Measurements from ENCODE around the gene TIGIT.

The TIGIT gene

DNA sequence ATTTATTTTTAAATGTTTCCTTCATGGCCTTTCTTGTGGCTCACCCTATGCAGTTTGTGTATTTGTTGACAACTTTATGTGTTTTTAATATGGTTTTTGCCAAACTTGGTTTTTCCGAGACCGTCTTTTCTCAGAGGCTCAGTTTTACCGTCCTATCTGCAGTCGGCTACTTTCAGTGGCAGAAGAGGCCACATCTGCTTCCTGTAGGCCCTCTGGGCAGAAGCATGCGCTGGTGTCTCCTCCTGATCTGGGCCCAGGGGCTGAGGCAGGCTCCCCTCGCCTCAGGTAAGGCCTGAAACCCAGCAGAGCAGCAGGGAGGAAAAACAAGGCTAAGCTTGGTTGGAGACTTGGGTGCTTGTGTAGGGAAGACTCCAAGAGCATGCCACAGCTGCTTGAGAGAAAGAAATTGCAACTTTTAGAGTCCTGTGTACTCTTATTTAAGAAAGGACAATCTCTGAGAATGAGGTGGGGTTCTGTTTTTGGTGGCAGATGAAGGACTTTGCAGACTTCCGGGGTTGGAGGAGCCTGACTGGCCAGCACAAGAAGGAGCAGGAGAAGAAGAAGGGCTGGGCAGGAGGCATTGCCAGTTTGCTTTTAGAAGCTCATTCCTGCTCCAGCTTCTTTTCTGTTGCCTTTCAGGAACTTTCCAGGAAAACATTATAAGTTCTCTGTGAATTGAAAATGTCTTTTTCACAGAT, at the start of gene TIGIT:
Gene TIGIT (plus strand): TSS at position 191 of the 698 bp plus-strand sequence. CDS start 34 bp downstream, at position 225.
- TF ChIP-seq GATA2 (IDR thresholded peaks at IDR 0.05; ENCODE audit: low read depth, low read length) (no peak), GATA3 (IDR thresholded peaks at IDR 0.05; ENCODE audit: low read depth, low read length) (no peak)

DNA sequence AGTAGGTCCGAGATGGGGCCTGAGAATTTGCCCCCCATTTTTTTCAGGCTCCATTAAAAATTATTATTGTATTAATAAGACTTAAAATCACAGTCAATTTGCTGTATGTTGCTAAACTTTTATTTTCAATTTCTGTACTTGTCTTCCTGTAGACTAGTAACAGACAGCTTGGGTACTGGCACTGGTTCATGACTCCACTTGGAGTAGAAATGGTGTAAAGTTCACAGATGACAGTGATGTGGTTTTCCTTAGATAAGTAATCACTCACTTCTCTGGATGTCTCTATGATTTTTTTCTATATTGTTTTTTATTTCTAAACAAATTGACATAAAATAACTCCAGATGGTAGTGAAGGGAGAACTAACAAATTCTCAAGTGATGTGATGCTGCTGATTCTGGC, 40.9 kb upstream of the TIGIT start:
- TF ChIP-seq GATA3 (IDR thresholded peaks at IDR 0.05; ENCODE audit: low read depth, low read length) (no peak), GATA2 (IDR thresholded peaks at IDR 0.05; ENCODE audit: low read depth, low read length) (no peak)

DNA sequence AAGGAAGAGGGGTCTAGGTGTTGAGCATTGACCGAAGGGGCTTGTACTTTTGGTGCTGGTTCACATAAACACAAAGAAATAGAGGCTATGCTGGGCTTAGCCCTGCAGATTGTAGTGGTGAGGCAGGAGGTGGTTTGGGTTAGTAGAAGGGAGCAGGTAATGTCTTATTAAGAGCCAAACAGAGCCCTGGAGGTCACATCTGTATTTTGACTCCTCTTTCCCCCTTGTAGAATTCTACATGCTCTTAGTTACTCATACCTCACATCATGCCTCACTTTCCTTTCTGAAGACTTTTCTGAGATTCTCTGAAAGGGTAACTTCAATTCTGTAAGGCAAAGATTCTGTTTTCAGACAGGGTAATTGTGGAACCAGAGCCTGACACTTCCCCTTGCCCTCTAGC, 40.3 kb upstream of the TIGIT start:
- TF ChIP-seq GATA3 (IDR thresholded peaks at IDR 0.05; ENCODE audit: low read depth, low read length) (no peak), GATA2 (IDR thresholded peaks at IDR 0.05; ENCODE audit: low read depth, low read length) (no peak)

DNA sequence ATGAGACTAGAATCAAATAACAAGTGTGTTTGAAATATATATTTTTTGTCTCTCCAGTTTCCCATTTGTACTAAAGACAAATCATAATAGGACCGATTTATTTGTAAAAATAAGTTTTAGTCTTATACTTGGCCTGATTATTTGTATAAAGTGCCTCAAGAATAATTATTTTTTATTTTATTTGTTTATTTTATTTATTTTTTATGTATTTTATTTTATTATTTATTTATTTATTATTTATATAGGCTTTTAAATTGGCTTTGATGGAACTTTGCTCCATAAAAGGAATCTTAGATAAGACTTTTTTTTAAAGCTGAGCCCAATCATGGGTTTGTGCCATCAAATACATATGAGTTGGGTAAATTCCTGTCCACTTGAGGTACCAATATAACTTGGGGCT, 34.3 kb upstream of the TIGIT start:
- no peak for TF ChIP-seq GATA2 (IDR thresholded peaks at IDR 0.05; ENCODE audit: low read depth, low read length)
- TF ChIP-seq GATA3 (IDR thresholded peaks at IDR 0.05; ENCODE audit: low read depth, low read length): no peak

DNA sequence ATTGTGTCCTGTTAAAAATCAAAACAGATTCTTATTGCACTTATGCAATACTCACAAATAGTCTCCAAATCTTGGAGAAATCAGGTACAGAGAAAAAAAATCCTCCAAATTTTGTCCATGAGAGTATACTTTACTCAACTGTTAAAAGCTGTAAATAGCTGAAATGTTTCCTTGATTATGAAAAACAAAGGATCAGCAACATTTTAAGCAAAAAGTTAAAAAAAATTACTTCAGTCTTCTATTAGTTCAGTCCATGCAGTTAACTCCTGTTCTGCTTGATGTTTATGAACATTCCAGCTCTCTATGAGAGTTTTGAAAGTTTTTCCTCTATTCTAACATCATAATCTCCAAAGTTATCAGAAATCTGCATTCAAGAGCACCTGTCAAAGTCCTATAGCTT, 33.7 kb upstream of the TIGIT start:
- TF ChIP-seq GATA2 (IDR thresholded peaks at IDR 0.05; ENCODE audit: low read depth, low read length) (no peak), GATA3 (IDR thresholded peaks at IDR 0.05; ENCODE audit: low read depth, low read length) (no peak)

DNA sequence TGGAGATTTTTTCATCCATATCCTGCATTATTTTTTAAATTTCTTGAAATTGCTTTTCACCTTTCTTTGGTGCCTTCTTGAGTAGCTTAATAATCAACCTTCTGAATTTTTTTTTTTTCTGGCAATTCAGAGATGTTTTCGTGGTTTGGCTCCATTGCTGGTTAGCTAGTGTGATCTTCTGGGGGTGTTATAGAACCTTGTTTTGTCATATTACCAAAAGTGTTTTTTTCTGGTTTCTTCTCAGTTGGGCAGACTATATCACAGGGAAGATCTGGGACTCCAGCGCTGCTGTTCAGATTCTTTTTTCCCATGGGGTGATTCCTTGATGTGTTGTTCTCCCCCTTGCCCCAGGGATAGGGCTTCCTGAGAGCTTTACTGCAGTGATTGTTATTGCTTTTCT, 23.8 kb upstream of the TIGIT start:
- TF ChIP-seq GATA3 (IDR thresholded peaks at IDR 0.05; ENCODE audit: low read depth, low read length): no peak
- no peak for TF ChIP-seq GATA2 (IDR thresholded peaks at IDR 0.05; ENCODE audit: low read depth, low read length)

DNA sequence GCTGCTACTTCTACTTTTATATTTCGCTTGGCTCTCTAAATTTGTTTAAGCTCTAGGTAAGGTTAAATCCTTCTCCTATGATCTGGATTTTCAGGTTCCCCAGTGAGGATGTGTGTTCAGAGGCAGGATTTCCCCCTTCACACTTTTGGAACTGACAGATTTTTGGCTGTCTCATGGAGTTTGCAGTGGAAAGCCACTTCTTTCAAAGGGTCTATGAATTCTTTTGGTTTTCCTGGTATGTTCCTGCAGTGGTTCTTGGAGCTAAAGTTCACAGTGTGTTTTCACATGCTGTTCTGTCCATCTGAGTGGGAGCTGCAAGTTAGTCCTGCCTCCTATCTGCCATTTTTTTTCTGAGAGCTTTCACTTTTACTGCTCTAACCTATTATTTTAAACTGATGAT, 21.6 kb upstream of the TIGIT start:
- TF ChIP-seq GATA3 (IDR thresholded peaks at IDR 0.05; ENCODE audit: low read depth, low read length) (no peak), GATA2 (IDR thresholded peaks at IDR 0.05; ENCODE audit: low read depth, low read length) (no peak)

DNA sequence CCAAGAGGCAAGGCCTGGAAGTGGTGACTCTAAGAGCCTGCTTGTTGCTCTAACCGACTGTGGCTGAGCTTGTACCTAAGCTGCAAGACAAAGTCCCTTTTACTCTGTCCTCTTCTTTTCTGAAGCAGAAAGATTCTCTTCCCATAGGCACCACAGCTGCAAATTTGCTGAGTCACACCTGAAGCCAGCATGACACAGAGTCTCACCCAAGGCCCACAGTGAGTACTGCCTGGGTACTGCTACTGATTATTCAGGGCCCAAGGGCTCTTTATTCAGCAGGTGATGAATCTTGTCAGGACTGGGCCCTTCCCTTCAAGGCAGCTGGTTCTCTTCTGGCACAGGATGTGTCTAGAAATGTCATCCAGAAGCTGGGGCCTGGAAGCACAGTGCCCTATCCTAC, 18.9 kb upstream of the TIGIT start:
- TF ChIP-seq GATA2 (IDR thresholded peaks at IDR 0.05; ENCODE audit: low read depth, low read length) (no peak), GATA3 (IDR thresholded peaks at IDR 0.05; ENCODE audit: low read depth, low read length) (no peak)

DNA sequence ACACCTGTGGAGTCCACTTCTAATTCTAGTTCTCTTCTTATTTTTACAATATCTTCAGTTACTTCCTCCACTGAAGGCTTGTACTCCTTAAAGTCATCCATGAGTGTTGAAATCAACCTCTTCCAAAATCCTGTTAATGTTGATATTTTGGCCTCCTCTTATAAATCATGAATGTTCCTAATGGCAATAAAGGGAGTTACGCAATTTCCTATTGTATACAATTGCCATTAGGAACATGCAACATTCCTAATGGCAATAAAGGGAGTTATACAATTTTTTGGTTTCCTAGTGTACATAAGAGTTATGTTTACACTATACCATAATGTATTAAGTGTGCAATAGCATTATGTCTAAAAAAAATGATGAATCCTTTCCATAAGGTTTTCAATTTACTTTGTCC, 9.2 kb upstream of the TIGIT start:
- no peak for TF ChIP-seq GATA3 (IDR thresholded peaks at IDR 0.05; ENCODE audit: low read depth, low read length)
- no peak for TF ChIP-seq GATA2 (IDR thresholded peaks at IDR 0.05; ENCODE audit: low read depth, low read length)

DNA sequence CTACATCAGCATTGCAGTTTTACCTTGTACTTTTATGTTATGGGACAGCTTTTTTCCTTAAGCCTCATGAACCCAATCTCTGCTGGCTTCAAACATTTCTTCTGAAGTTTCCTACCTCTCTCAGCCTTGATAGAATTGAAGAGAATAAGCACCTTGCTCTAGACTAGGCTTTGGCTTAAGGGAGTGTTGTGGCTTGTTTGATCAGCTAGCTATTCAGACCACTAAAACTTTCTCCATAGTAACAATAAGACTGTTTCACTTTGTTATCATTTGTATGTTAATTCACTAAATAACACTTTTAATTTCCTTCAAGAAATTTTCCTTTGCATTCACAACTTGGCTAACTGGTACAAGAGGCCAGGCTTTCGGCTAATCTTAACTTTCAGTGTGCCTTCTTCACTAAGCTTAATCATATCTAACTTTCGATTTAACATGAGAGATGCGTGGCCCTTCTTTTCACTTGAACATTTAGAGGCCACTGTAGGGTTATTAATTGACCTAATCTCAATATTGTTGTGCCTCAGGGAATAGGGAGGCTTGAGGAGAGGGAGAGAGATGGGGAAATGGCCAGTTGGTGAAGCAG, 8.1 kb upstream of the TIGIT start:
- no peak for TF ChIP-seq GATA2 (IDR thresholded peaks at IDR 0.05; ENCODE audit: low read depth, low read length)
- TF ChIP-seq GATA3 (IDR thresholded peaks at IDR 0.05; ENCODE audit: low read depth, low read length): no peak

DNA sequence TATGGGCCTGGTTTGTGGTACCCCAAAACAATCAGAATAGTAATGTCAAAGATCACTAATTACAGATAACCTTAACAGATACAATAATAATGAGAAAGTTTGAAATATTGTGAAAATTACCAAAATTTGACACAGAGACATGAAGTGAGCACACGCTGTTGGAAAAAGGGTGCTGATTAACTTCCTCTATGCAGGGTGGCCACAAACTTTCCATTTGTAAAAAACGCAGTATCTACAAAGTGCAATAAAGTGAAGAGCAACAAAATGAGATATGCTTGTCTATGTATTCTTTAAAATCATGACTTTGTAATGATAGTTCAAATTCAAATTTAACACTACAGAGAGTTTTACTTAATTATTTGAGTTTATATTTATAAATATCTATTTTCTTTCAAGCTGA, 7.6 kb upstream of the TIGIT start:
- TF ChIP-seq GATA3 (IDR thresholded peaks at IDR 0.05; ENCODE audit: low read depth, low read length) (no peak), GATA2 (IDR thresholded peaks at IDR 0.05; ENCODE audit: low read depth, low read length) (no peak)

DNA sequence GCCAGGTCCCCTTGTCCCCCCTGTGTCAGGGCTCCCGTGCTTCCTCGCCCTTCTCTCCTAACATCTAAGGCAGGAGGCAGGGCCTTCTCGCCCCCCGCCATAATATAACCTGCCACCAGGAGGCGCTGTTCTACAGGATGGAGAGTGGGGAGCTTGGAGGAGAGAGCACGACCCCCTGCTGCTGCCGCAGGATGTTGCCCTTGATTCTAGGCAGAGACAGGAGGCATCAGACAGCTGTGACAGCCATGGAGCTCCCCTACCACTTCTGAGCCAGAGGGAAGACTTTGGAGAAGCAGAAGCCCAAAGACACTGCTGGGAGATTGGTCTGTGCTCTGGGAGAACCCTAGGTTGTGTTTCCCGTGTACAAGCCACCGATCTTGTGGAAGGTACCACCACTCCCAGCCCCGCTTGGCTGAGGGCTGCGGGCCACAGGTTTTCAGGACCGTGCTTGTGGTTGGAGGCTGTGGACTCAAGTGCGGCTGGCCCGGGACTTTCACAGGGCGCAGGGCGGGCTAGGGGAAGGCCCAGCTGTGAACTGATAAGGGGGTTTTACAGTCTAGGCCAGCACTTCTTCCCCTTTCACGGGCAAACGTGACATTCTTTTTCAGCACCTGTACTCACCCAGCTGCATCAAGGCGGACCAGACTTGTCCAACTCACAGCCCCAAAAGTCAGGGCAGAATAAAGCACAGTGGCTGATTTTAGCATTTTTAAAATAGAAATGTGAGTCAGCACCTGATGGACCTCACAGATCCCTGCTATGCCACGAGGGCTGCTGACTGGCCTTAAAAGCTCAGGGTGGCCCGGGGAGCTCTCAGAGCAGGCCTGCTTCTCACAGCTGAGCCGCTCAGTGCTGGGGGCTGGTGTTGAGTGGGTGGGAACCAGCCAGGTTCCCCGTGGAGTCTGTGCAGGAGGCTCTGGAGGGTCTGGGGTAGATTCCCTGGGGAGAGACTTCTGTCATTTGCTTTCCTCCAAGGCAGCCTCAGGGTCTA, 2.6 kb upstream of the TIGIT start:
- TF ChIP-seq GATA3 (IDR thresholded peaks at IDR 0.05; ENCODE audit: low read depth, low read length): no peak
- TF ChIP-seq GATA2 (IDR thresholded peaks at IDR 0.05; ENCODE audit: low read depth, low read length): no peak

DNA sequence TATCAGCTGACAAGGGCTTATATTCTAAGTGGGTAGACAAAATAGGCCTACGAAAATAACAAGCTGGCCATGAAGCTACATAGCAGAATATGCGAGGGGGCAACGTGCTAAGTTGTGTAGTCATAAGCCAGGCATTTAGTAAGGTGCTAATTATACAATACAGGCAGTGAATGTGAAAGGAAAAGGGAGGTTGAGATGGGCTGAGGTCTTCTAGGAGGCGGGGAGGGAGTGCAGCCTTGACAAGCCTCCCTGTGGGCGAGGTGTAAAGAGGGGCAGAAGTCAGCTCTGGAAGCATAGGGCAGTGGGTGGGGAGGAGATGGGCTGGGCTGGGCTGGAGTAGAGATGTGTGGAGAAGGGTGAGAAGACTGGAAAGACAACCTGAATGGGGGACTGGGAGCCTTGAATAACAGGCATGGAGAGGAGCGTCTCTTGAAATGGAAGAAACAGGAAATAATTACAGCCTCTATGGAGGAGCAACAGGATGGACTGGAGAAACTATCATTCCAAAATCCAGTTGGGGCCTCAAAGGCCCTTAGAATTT, 1.2 kb downstream of the TIGIT start:
- no peak for TF ChIP-seq GATA2 (IDR thresholded peaks at IDR 0.05; ENCODE audit: low read depth, low read length)
- no peak for TF ChIP-seq GATA3 (IDR thresholded peaks at IDR 0.05; ENCODE audit: low read depth, low read length)

DNA sequence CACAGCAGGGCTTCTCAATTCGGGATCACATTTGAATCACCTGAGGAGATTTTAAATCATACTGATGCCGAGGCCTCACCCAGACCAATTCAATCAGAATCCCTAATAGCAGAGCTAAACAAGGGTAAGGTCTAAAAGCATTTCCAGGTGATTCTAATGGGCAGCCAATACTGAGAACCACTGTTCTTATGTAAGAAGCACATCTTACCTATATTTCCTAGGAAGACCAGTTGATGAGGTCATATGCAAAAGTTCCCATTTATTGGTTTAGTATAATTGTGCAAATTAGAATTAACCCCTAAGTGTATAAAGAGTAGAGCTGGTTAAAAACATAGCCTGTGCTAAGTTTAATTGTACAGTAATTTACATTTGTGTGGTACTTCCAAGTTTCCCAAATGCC, 2.1 kb downstream of the TIGIT start:
- TF ChIP-seq GATA2 (IDR thresholded peaks at IDR 0.05; ENCODE audit: low read depth, low read length) (no peak), GATA3 (IDR thresholded peaks at IDR 0.05; ENCODE audit: low read depth, low read length) (no peak)
